GM12891 (cell line): ENCODE measurements around the gene ZCWPW1.
A peak's percentile ranks its signal among the peaks of the same experiment; 100 is the strongest.
"Not testable (repeated sequence)": the region's sequence is repeated elsewhere in the genome, so short reads cannot be mapped to it uniquely, and the experiment has no call there.

Experiments used
- DNase-seq: peaks from one replicate; pipeline ENCODE4 v3.0.0; 2011; ENCODE audit warnings: low spot score; ENCODE audit not compliant: insufficient read length
- FAIRE-seq: peaks from 2 replicates; lab custom pipeline; 2011; peaks lifted over from hg19 to GRCh38; lab: Jason Lieb, UNC
- PAX5 ChIP-seq: IDR thresholded peaks from 2 replicates; pipeline ENCODE4 v1.6.1; 2011; ENCODE audit warnings: low read length, moderate library complexity, mild to moderate bottlenecking; ENCODE audit not compliant: insufficient read depth, severe bottlenecking
- POLR2A ChIP-seq: IDR thresholded peaks from 2 replicates; pipeline ENCODE4 v1.6.1; 2011; ENCODE audit warnings: low read depth, low read length, control low read depth
- POLR2AphosphoS5 ChIP-seq: IDR thresholded peaks from 2 replicates; pipeline ENCODE4 v1.6.1; 2011; ENCODE audit warnings: low read depth, low read length, control low read depth
- POU2F2 ChIP-seq: IDR thresholded peaks from 2 replicates; pipeline ENCODE4 v1.6.1; 2011; ENCODE audit warnings: low read depth, mild to moderate bottlenecking, control low read depth, low read length, moderate library complexity
- SPI1 ChIP-seq: IDR thresholded peaks from 2 replicates; pipeline ENCODE4 v1.6.1; 2011; ENCODE audit warnings: low read depth, low read length, control low read depth
- TAF1 ChIP-seq: IDR thresholded peaks from 2 replicates; pipeline ENCODE4 v1.6.1; 2011; ENCODE audit warnings: low read depth, low read length, control low read depth

The ZCWPW1 gene

DNA sequence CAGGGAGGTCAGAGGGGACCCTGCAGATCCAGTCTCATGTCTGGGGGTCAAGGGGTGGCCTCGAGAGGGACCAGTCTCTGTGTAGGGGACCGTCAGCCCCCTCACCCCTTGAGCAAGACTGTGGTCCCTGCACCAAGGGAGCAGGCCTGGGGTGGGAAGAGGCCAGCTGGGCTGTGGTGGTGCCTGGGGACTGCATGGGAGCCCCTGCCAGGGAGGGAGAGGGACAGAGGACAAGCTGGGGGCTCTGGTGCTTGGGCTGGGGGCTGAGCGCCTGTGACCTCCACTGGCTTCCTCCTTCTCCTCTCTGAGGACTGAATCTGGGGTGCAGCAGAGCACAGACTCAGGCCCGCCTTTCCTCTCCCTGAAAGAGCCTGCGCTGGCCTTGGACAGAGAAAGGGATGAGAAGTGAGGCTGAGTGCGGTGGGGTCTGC is 71.4 kb downstream of the ZCWPW1 start:
- DNase-seq (no peak), FAIRE-seq (no peak)
- TF ChIP-seq SPI1 = no peak

DNA sequence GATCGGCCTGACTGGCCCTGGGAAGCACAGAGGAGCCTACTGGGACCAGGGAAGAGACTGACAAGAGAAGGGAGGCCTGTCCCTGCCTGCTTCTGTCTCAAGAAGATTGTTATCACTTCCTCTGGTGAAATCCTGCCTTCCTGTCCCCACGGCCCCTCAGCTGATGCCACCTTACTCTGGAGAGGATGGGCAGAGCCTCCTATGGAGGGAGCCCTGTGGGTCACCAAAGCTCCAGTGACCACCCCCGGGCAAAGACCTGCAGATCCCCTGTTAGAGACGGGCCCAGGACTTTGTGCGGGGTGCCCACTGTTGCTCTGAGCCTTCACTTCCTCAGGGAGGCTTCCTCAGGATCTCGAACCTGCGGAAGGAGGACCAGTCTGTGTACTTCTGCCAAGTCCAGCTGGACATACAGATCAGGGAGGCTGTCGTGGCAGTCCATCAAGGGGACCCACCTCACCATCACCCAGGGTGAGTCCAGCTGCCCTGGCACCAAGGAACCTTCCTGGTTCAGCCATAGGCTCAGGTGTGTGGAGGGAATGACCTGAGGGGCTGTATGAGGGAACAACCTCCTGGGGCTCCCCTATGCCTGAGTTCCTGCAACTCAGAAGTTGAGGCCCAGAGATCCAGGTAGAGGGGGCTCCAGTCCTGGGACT is 72.0 kb downstream of the ZCWPW1 start:
- no peak for FAIRE-seq
- no peak for TF ChIP-seq POLR2A
- no peak for TF ChIP-seq POU2F2
- no peak for TF ChIP-seq SPI1
- TF ChIP-seq TAF1 = no peak
- no peak for TF ChIP-seq POLR2AphosphoS5
- no peak for TF ChIP-seq PAX5
- no peak for DNase-seq

DNA sequence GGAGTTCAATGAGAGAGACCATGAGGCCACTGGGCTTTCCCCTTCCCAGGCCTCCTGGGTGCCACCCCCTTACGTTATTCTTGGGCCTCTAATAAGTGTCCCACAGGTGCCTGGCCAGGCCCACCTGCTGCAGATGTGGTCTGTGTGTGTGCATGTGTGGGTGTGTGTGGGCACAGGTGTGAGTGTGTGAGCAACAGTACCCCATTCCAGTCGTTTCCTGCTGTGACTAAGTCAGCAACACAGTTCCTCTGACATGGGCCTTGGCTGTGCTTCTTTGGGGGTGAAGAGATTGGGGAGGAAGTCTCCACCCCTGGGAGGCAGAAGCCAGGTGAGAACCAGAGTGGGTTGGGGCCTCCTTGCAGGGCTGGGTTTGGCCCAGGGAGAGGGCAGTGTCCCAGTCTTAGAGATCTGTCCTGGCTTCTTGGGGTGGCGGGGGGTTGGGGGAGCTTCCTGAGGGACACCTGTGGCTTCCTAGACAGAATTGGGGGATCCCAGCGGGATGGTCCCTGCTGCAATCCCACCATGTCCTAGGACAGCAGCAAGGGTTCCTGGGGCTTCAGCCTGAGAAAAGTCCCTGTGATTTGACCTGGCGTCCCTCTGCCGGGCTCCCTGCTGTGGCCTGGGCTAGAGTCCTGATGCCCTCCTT is 74.7 kb downstream of the ZCWPW1 start:
- TF ChIP-seq POLR2A (no peak; the same call in 1 of the 2 replicates), POLR2AphosphoS5 (no peak; the same call in none of the 2 replicates), SPI1 (no peak), PAX5 (no peak), POU2F2 (no peak)
- DNase-seq (no peak), FAIRE-seq (peak; percentile 77)

DNA sequence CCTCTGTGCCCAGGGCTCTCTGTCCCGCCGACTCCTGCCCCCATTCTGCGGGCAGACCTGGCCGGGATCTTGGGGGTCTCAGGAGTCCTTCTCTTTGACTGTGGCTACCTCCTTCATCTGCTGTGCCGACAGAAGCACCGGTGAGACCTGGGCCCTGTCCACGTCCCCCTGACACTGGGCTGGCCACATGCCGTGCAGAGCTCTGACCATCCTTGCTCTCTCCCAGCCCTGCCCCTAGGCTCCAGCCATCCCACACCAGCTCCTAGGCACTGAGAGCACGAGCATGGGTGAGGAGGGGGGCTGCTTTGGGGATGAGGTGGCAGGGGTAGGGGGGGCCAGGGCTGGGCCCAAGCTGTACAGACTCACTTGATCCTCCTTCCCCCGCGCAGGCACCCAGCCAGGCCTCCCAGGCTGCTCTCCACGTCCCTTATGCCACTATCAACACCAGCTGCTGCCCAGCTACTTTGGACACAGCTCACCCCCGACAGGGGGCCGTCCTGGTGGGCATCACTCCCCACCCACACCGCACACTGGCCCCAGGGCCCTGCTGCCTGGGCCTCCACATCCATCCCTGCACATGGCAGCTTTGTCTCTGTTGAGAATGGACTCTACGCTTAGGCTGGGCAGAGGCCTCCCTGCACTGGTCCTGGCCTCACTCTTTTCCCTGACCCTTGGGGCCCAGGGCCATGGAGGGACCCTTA is 75.4 kb downstream of the ZCWPW1 start:
- FAIRE-seq (peak; percentile 41), DNase-seq (no peak)
- TF ChIP-seq PAX5 (no peak), POU2F2 (no peak), SPI1 (no peak), TAF1 (no peak), POLR2A (no peak), POLR2AphosphoS5 (no peak)

DNA sequence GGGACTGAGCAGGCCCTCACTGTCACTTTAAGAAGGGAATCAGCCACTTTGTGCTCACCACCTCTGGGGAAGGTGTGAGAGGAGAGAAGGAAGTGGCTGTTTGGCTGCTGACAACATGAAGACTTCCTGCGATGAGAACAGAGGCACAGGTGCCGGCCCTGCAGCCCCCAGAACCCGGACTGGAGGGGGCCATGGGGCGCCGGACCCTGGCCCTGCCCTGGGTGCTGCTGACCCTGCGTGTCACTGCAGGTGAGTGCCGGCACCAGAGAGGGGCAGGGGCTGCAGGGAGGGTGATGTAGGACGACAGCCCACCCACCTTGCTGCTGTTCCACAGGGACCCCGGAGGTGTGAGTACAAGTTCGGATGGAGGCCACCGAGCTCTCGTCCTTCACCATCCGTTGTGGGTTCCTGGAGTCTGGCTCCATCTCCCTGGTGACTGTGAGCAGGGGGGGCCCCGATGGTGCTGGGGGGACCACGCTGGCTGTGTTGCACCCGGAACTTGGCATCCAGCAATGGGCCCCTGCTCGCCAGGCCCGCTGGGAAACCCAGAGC is 76.2 kb downstream of the ZCWPW1 start:
- peak; percentile 94 for FAIRE-seq
- not testable (repeated sequence) for DNase-seq

DNA sequence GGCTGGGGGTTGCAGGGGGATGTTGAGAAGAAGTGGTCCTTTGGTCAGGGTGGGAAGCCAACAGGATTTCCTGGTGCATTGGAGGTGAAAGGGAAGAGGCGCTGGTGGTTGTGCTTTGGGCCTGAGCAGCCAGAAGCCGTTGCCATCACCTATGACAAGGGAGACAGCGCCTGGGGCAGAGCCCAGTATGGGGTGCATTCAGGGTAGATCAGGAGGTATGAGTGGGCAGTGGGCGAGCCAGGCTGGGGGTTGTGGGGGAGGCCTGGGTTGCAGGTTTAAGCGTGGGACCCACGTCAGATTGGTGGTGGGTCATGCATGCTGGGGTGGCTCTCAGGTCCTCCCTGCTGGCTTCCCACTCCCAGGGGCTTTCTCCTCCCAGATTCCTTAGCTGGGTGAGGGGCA is 76.8 kb downstream of the ZCWPW1 start:
- FAIRE-seq (no peak), DNase-seq (no peak)
- no peak for TF ChIP-seq POLR2A
- no peak for TF ChIP-seq TAF1
- no peak for TF ChIP-seq PAX5
- no peak for TF ChIP-seq POU2F2
- no peak for TF ChIP-seq POLR2AphosphoS5
